ENCODE results near the gene WWOX. TPM values are rescaled to one million over a fixed set of nuclear protein-coding genes. Genes with fewer than 3 reads are reported as not detected.
A peak's percentile ranks its signal among the peaks of the same experiment; 100 is the strongest.

Gene WWOX
- total RNA-seq, 1 experiment from 2014 or later = 79.9 TPM

- ChIA-PET POLR2A (ENCODE audit: low non-redundant PET) (no interaction called here), CTCF (no interaction called here)
- no peak for DNase-seq (ENCODE audit: low spot score)
- Histone ChIP-seq H3K4me1 (ENCODE audit: insufficient read depth, low read length, poor library complexity, severe bottlenecking) (no peaks in the 10 kb centered on the region), H3K36me3 (ENCODE audit: insufficient read depth, low read length, poor library complexity, severe bottlenecking) (no peaks in the 10 kb centered on the region), H3K27me3 (replicated peaks; ENCODE audit: insufficient read depth, low read depth, low read length, poor library complexity) (no peaks in the 10 kb centered on the region), H3K4me3 (ENCODE audit: low read depth, low read length, poor library complexity, severe bottlenecking) (no peak overlapping the region), H3K9me3 (ENCODE audit: low read depth, low read length, poor library complexity, severe bottlenecking) (no peaks in the 10 kb centered on the region), H3K27ac (ENCODE audit: low read depth, low read length, poor library complexity, severe bottlenecking) (no peak overlapping the region)
- no TSS peak for BruUV-seq (replicated peaks)
- intact Hi-C loops (cut with micrococcal nuclease; ENCODE audit: unreplicated experiment) = no loop called here
- TF ChIP-seq CTCF (conservative IDR thresholded peaks at IDR 0.05; ENCODE audit: low read depth, low read length) (no peak), EZH2 (IDR thresholded peaks at IDR 0.05; ENCODE audit: borderline replicate concordance, low read depth, low read length, poor library complexity, severe bottlenecking) (no peak)
Observed at GRCh38 chr16:78794581-78795250, 695.3 kb downstream of the WWOX start.

GRCh38 chr16:78795433-78795832 lies 696.0 kb downstream of the WWOX start:
- H3K27me3 ChIP-seq (replicated peaks; ENCODE audit: insufficient read depth, low read depth, low read length, poor library complexity) = no peaks in the 10 kb centered on the region
- H3K4me3 ChIP-seq (ENCODE audit: low read depth, low read length, poor library complexity, severe bottlenecking) = no peak overlapping the region
- ChIA-PET CTCF (no interaction called here), POLR2A (ENCODE audit: low non-redundant PET) (no interaction called here)
- TF ChIP-seq CTCF (conservative IDR thresholded peaks at IDR 0.05; ENCODE audit: low read depth, low read length) = no peak
- TF ChIP-seq EZH2 (IDR thresholded peaks at IDR 0.05; ENCODE audit: borderline replicate concordance, low read depth, low read length, poor library complexity, severe bottlenecking) = no peak
- no peak overlapping the region for H3K27ac ChIP-seq (ENCODE audit: low read depth, low read length, poor library complexity, severe bottlenecking)
- H3K9me3 ChIP-seq (ENCODE audit: low read depth, low read length, poor library complexity, severe bottlenecking) = no peaks in the 10 kb centered on the region
- BruUV-seq (replicated peaks) = no TSS peak
- intact Hi-C loops (cut with micrococcal nuclease; ENCODE audit: unreplicated experiment) = no loop called here
- no peaks in the 10 kb centered on the region for H3K36me3 ChIP-seq (ENCODE audit: insufficient read depth, low read length, poor library complexity, severe bottlenecking)
- no peak for DNase-seq (ENCODE audit: low spot score)
- H3K4me1 ChIP-seq (ENCODE audit: insufficient read depth, low read length, poor library complexity, severe bottlenecking) = no peaks in the 10 kb centered on the region

- Histone ChIP-seq H3K27me3 (replicated peaks; ENCODE audit: insufficient read depth, low read depth, low read length, poor library complexity) (no peaks in the 10 kb centered on the region), H3K9me3 (ENCODE audit: low read depth, low read length, poor library complexity, severe bottlenecking) (no peaks in the 10 kb centered on the region), H3K4me1 (ENCODE audit: insufficient read depth, low read length, poor library complexity, severe bottlenecking) (no peaks in the 10 kb centered on the region), H3K4me3 (ENCODE audit: low read depth, low read length, poor library complexity, severe bottlenecking) (no peak overlapping the region), H3K36me3 (ENCODE audit: insufficient read depth, low read length, poor library complexity, severe bottlenecking) (no peaks in the 10 kb centered on the region), H3K27ac (ENCODE audit: low read depth, low read length, poor library complexity, severe bottlenecking) (no peak overlapping the region)
- ChIA-PET POLR2A (ENCODE audit: low non-redundant PET) (no interaction called here), CTCF (no interaction called here)
- peak; percentile 56 for DNase-seq (ENCODE audit: low spot score)
- intact Hi-C loops (cut with micrococcal nuclease; ENCODE audit: unreplicated experiment) = no loop called here
- no TSS peak for BruUV-seq (replicated peaks)
- TF ChIP-seq EZH2 (IDR thresholded peaks at IDR 0.05; ENCODE audit: borderline replicate concordance, low read depth, low read length, poor library complexity, severe bottlenecking) = no peak
- no peak for TF ChIP-seq CTCF (conservative IDR thresholded peaks at IDR 0.05; ENCODE audit: low read depth, low read length)
Observed at GRCh38 chr16:78796221-78796866, 696.9 kb downstream of the WWOX start.

Data from A673 (cell line).